HG02759 (cell line): ENCODE data around the gene CNNM2.

Source experiments
- ATAC-seq: cut with Tn5 transposase; IDR thresholded peaks from one replicate; pipeline ENCODE4 v1.9.1; 2021; ENCODE audit warnings: mild to moderate bottlenecking, moderate library complexity; ENCODE audit not compliant: unreplicated experiment

CNNM2 gene

GRCh38 chr10:102917962-102918816, at the start of gene CNNM2:
Gene CNNM2 (plus strand): TSS chr10:102918294. CDS start chr10:102918481, 187 bp downstream.
- ATAC-seq: peak; percentile 87

GRCh38 chr10:102868911-102869257, 49.2 kb upstream of the CNNM2 start:
- no peak for ATAC-seq

GRCh38 chr10:102869258-102870198, 48.6 kb upstream of the CNNM2 start, which contains the start of gene AS3MT:
Gene AS3MT (plus strand): TSS chr10:102869470. CDS start chr10:102869593, 123 bp downstream.
- no peak for ATAC-seq

GRCh38 chr10:102870221-102870620, 47.9 kb upstream of the CNNM2 start:
- no peak for ATAC-seq

- ATAC-seq: no peak
These were observed 45.9 kb upstream of the CNNM2 start for GRCh38 chr10:102872163-102872562.

GRCh38 chr10:102876747-102877153, 41.3 kb upstream of the CNNM2 start:
- no peak for ATAC-seq

- ATAC-seq: no peak
These were observed 39.5 kb upstream of the CNNM2 start for GRCh38 chr10:102878629-102879028.

- ATAC-seq: no peak
These were observed 37.8 kb upstream of the CNNM2 start for GRCh38 chr10:102880256-102880655.

- ATAC-seq: no peak
These were observed 30.0 kb upstream of the CNNM2 start for GRCh38 chr10:102888048-102888447.

GRCh38 chr10:102894466-102895213, 23.5 kb upstream of the CNNM2 start:
- ATAC-seq: no peak

- no peak for ATAC-seq
These were observed 18.1 kb upstream of the CNNM2 start for GRCh38 chr10:102900006-102900405.

- no peak for ATAC-seq
These were observed 13.7 kb upstream of the CNNM2 start for GRCh38 chr10:102904346-102904745.

- no peak for ATAC-seq
These were observed 11.6 kb upstream of the CNNM2 start for GRCh38 chr10:102906507-102906906.

- no peak for ATAC-seq
These were observed 3.3 kb upstream of the CNNM2 start for GRCh38 chr10:102914781-102915180.

- no peak for ATAC-seq
These were observed 1.9 kb upstream of the CNNM2 start for GRCh38 chr10:102916173-102916572.

- ATAC-seq: peak; percentile 40
These were observed 656 bp upstream of the CNNM2 start for GRCh38 chr10:102917314-102917961.

GRCh38 chr10:102918817-102919245, 737 bp downstream of the CNNM2 start:
- ATAC-seq: no peak

- ATAC-seq: no peak
These were observed 1.3 kb downstream of the CNNM2 start for GRCh38 chr10:102919246-102919959.

- ATAC-seq: no peak
These were observed 2.1 kb downstream of the CNNM2 start for GRCh38 chr10:102919992-102920739.
